Lower leg skin (tissue), 3 donors: ENCODE data around the gene CYP27B1.

Experiments
- CTCF ChIP-seq, 3 donors: fragments of 450-650 bp; IDR thresholded peaks; one replicate each; pipeline ENCODE4 v1.5.1; 2016; ENCODE audit warnings: antibody characterized with exemption in 3 of 3, mild to moderate bottlenecking in 3 of 3, moderate library complexity in 2 of 3
- POLR2A ChIP-seq, 2 donors: fragments of 450-650 bp; IDR thresholded peaks; one replicate each; pipeline ENCODE4 v1.6.1; 2016 to 2017; ENCODE audit warnings: antibody characterized with exemption in 2 of 2, mild to moderate bottlenecking in 1 of 2, moderate library complexity in 1 of 2

- TF ChIP-seq POLR2A (IDR thresholded peaks at IDR 0.05): no peak
- no peak for TF ChIP-seq CTCF (IDR thresholded peaks at IDR 0.05)
Measured at GRCh38 chr12:57724936-57725740, 41.7 kb downstream of the CYP27B1 start.
